SK-N-SH treated with all-trans-retinoic acid at 6 μM for 48 hours (cell line): Measurements from ENCODE around the gene RNF121.

Experiments
- CREB5 ChIP-seq: fragments of 250-450 bp; sonication (Bioruptor Pico); IDR thresholded peaks from 2 replicates; pipeline ENCODE4 v1.5.1; 2020; ENCODE audit warnings: low read depth, mild to moderate bottlenecking, moderate library complexity
- CSDC2 ChIP-seq: fragments of 250-450 bp; sonication (Bioruptor Pico); IDR thresholded peaks from 2 replicates; pipeline ENCODE4 v1.5.0; 2020; ENCODE audit warnings: mild to moderate bottlenecking, moderate library complexity
- CSRNP3 ChIP-seq: fragments of 250-450 bp; sonication (Bioruptor Pico); IDR thresholded peaks from 2 replicates; pipeline ENCODE4 v1.5.1; 2021; ENCODE audit warnings: mild to moderate bottlenecking, moderate library complexity
- GLIS3 ChIP-seq: fragments of 250-450 bp; sonication (Bioruptor Pico); IDR thresholded peaks from 2 replicates; pipeline ENCODE4 v1.5.0; 2020; ENCODE audit warnings: mild to moderate bottlenecking, moderate library complexity
- PPARA ChIP-seq: fragments of 250-450 bp; sonication (Bioruptor Pico); IDR thresholded peaks from 2 replicates; pipeline ENCODE4 v1.5.0; 2020; ENCODE audit warnings: mild to moderate bottlenecking, borderline replicate concordance
- RARB ChIP-seq: fragments of 250-450 bp; sonication (Bioruptor Pico); IDR thresholded peaks from 2 replicates; pipeline ENCODE4 v1.8.0; 2021; ENCODE audit warnings: mild to moderate bottlenecking, moderate library complexity
- SNAI2 ChIP-seq: fragments of 250-450 bp; sonication (Bioruptor Pico); IDR thresholded peaks from 2 replicates; pipeline ENCODE4 v1.5.0; 2020; ENCODE audit warnings: mild to moderate bottlenecking, moderate library complexity
- ZFP3 ChIP-seq: fragments of 250-450 bp; sonication (Bioruptor Pico); IDR thresholded peaks from 2 replicates; pipeline ENCODE4 v1.5.0; 2020; ENCODE audit warnings: mild to moderate bottlenecking, moderate library complexity
- ZFP30 ChIP-seq: fragments of 450-650 bp; formaldehyde crosslinking; IDR thresholded peaks from 2 replicates; pipeline ENCODE4 v1.5.0; 2022; ENCODE audit warnings: mild to moderate bottlenecking, moderate library complexity
- ZNF8 ChIP-seq: fragments of 450-650 bp; formaldehyde crosslinking; IDR thresholded peaks from 2 replicates; pipeline ENCODE4 v1.5.0; 2020; ENCODE audit warnings: mild to moderate bottlenecking, moderate library complexity

- TF ChIP-seq CSDC2 (CRISPR knock-in tag), result no peak
- TF ChIP-seq SNAI2, result no peak
- TF ChIP-seq ZFP3 (CRISPR knock-in tag), result no peak
- no peak for TF ChIP-seq CSRNP3 (CRISPR knock-in tag)
- TF ChIP-seq ZFP30 (CRISPR knock-in tag), result no peak
- TF ChIP-seq CREB5 (CRISPR knock-in tag), result no peak
- no peak for TF ChIP-seq GLIS3 (CRISPR knock-in tag)
- TF ChIP-seq ZNF8 (CRISPR knock-in tag), result no peak
- no peak for TF ChIP-seq PPARA (CRISPR knock-in tag)
- TF ChIP-seq RARB (CRISPR knock-in tag), result no peak
These were observed 11.8 kb downstream of the RNF121 start for GRCh38 chr11:71940561-71941219.
